H1 (cell line): ENCODE measurements around the gene SATB2. TPM values are rescaled to one million over a fixed set of nuclear protein-coding genes. Genes with fewer than 3 reads are reported as not detected.

ENCODE experiments used
- CTCF ChIA-PET: fragments of 300-600 bp; sonication (Branson Sonifier 250); formaldehyde crosslinking; loops from one replicate; lab custom pipeline; 2021; ENCODE audit not compliant: partially characterized antibody; lab: Charles Lee
- POLR2A ChIA-PET: fragments of 300-600 bp; sonication (Branson Sonifier 250); formaldehyde crosslinking; loops from one replicate; lab custom pipeline; 2021; ENCODE audit warnings: inconsistent platforms; ENCODE audit not compliant: partially characterized antibody; lab: Charles Lee
- DNase-seq, 2 experiments: peaks; one replicate each; pipeline versions ENCODE4 v3.0.0 to v3.0.0-alpha.2; 2010 to 2022; ENCODE audit warnings: low spot score in 2 of 2, low read depth in 1 of 2, mixed read lengths in 1 of 2
- FAIRE-seq: peaks from 2 replicates; lab custom pipeline; 2011; peaks lifted over from hg19 to GRCh38; lab: Jason Lieb, UNC
- H2AFZ ChIP-seq: 2 replicates; pipeline ENCODE4 v1.8.1; 2012; ENCODE audit warnings: low read length, inconsistent platforms
- H2AK5ac ChIP-seq: 2 replicates; pipeline ENCODE4 v1.6.1; 2013; ENCODE audit warnings: low read depth, low read length
- H2BK120ac ChIP-seq: replicated peaks from 2 replicates; pipeline ENCODE3; 2013; ENCODE audit warnings: low read depth, low read length, inconsistent platforms
- H2BK12ac ChIP-seq: 2 replicates; pipeline ENCODE4 v1.6.1; 2013; ENCODE audit warnings: low read depth, low read length
- H2BK15ac ChIP-seq: 2 replicates; pipeline ENCODE4 v1.6.1; 2013; ENCODE audit warnings: low read length
- H2BK20ac ChIP-seq: 2 replicates; pipeline ENCODE4 v1.6.1; 2013; ENCODE audit warnings: low read length
- H2BK5ac ChIP-seq: 2 replicates; pipeline ENCODE4 v1.6.1; 2013; ENCODE audit warnings: low read depth, low read length
- H3K14ac ChIP-seq: 2 replicates; pipeline ENCODE4 v1.6.1; 2013; ENCODE audit warnings: inconsistent platforms; ENCODE audit not compliant: insufficient read length
- H3K18ac ChIP-seq: 2 replicates; pipeline ENCODE4 v1.6.1; 2013; ENCODE audit warnings: low read length; ENCODE audit errors: extremely low read depth
- H3K23ac ChIP-seq: 2 replicates; pipeline ENCODE4 v1.6.1; 2013; ENCODE audit warnings: inconsistent platforms; ENCODE audit not compliant: insufficient read length
- H3K23me2 ChIP-seq: 2 replicates; pipeline ENCODE4 v1.6.1; 2013; ENCODE audit warnings: low read depth, low read length
- H3K27ac ChIP-seq: 2 replicates; pipeline ENCODE4 v1.6.1; 2011; ENCODE audit warnings: low read depth, low read length, inconsistent platforms
- H3K27me3 ChIP-seq, 4 experiments: replicated peaks in 1 of 4; 1 replicate in 1 of 4; 2 replicates in 3 of 4; pipeline versions ENCODE4 v1.6.1 to v1.8.1; 2011 to 2013; ENCODE audit warnings: low read length in 3 of 4, mild to moderate bottlenecking in 3 of 4, inconsistent platforms in 2 of 4, mixed read lengths in 2 of 4, moderate library complexity in 1 of 4; ENCODE audit not compliant: control insufficient read depth in 3 of 4, insufficient read depth in 3 of 4; ENCODE audit errors: extremely low read depth in 1 of 4
- H3K36me3 ChIP-seq, 4 experiments: 2 replicates each; pipeline versions ENCODE4 v1.6.1 to v1.8.1; 2011 to 2013; ENCODE audit warnings: mild to moderate bottlenecking in 4 of 4, low read length in 3 of 4, moderate library complexity in 2 of 4, control low read depth in 1 of 4, inconsistent platforms in 1 of 4; ENCODE audit not compliant: insufficient read depth in 4 of 4, control insufficient read depth in 2 of 4
- H3K4ac ChIP-seq: replicated peaks from 2 replicates; pipeline ENCODE3; 2013; ENCODE audit warnings: low read length, low read depth, mixed read lengths, inconsistent platforms; ENCODE audit not compliant: insufficient read length
- H3K4me1 ChIP-seq, 4 experiments: replicated peaks in 1 of 4; 1 replicate in 1 of 4; 2 replicates in 3 of 4; pipeline versions ENCODE4 v1.6.1 to v1.8.1; 2011 to 2013; ENCODE audit warnings: low read length in 3 of 4, inconsistent platforms in 2 of 4, mixed read lengths in 1 of 4; ENCODE audit not compliant: insufficient read depth in 4 of 4, control insufficient read depth in 3 of 4
- H3K4me2 ChIP-seq, 2 experiments: 2 replicates each; pipeline versions ENCODE4 v1.6.1 to v1.8.1; 2011 to 2013; ENCODE audit warnings: low read depth in 2 of 2, low read length in 2 of 2, control low read depth in 1 of 2, inconsistent platforms in 1 of 2, mild to moderate bottlenecking in 1 of 2; ENCODE audit not compliant: insufficient read depth in 1 of 2
- H3K4me3 ChIP-seq, 4 experiments: fragments of 200-600, 300-600 bp in 1 of 4; sonication (generic), shearing (Covaris generic), sonication (Bioruptor Twin) in 1 of 4; 2 replicates each; pipeline versions ENCODE4 v1.5.1 to v1.8.1; 2011 to 2016; ENCODE audit warnings: low read length in 4 of 4, low read depth in 3 of 4, control low read depth in 2 of 4, inconsistent platforms in 2 of 4, mild to moderate bottlenecking in 2 of 4, mixed read lengths in 1 of 4, moderate library complexity in 1 of 4; ENCODE audit not compliant: insufficient read depth in 2 of 4; ENCODE audit errors: extremely low read depth in 1 of 4
- H3K56ac ChIP-seq: replicated peaks from 2 replicates; pipeline ENCODE3; 2013; ENCODE audit warnings: low read depth, mild to moderate bottlenecking, mixed read lengths, low read length, inconsistent platforms; ENCODE audit not compliant: insufficient read length
- H3K79me1 ChIP-seq: 2 replicates; pipeline ENCODE4 v1.6.1; 2013; ENCODE audit warnings: low read depth, low read length, control low read depth
- H3K79me2 ChIP-seq, 2 experiments: 2 replicates each; pipeline versions ENCODE4 v1.6.1 to v1.8.1; 2012 to 2013; ENCODE audit warnings: low read length in 2 of 2, mild to moderate bottlenecking in 2 of 2, inconsistent platforms in 1 of 2; ENCODE audit not compliant: insufficient read depth in 2 of 2, control insufficient read depth in 1 of 2
- H3K9ac ChIP-seq, 4 experiments: replicated peaks in 1 of 4; 1 replicate in 1 of 4; 2 replicates in 3 of 4; pipeline versions ENCODE4 v1.6.1 to v1.8.1; 2011 to 2013; ENCODE audit warnings: low read depth in 3 of 4, low read length in 3 of 4, control low read depth in 2 of 4, mild to moderate bottlenecking in 2 of 4, moderate library complexity in 2 of 4, inconsistent platforms in 1 of 4; ENCODE audit errors: extremely low read depth in 1 of 4
- H3K9me3 ChIP-seq, 2 experiments: 2 replicates each; pipeline versions ENCODE4 v1.6.1 to v1.8.1; 2012 to 2013; ENCODE audit warnings: mild to moderate bottlenecking in 2 of 2, moderate library complexity in 2 of 2, control low read depth in 1 of 2, inconsistent platforms in 1 of 2, low read depth in 1 of 2, low read length in 1 of 2, mixed read lengths in 1 of 2; ENCODE audit not compliant: insufficient read depth in 2 of 2
- H4K20me1 ChIP-seq, 2 experiments: replicated peaks in 1 of 2; 2 replicates each; pipeline versions ENCODE3 to v1.8.1; 2011 to 2013; ENCODE audit warnings: inconsistent platforms in 2 of 2, low read length in 2 of 2, mild to moderate bottlenecking in 1 of 2; ENCODE audit not compliant: insufficient read depth in 2 of 2, control insufficient read depth in 1 of 2
- H4K5ac ChIP-seq: 2 replicates; pipeline ENCODE4 v1.6.1; 2013; ENCODE audit warnings: low read length, low read depth, mixed read lengths, inconsistent platforms; ENCODE audit not compliant: insufficient read length
- H4K8ac ChIP-seq: 2 replicates; pipeline ENCODE4 v1.8.0; 2013; ENCODE audit warnings: mild to moderate bottlenecking, moderate library complexity, low read length, inconsistent platforms; ENCODE audit not compliant: insufficient read depth; ENCODE audit errors: extremely low read depth
- H4K91ac ChIP-seq: replicated peaks from 2 replicates; pipeline ENCODE3; 2013; ENCODE audit warnings: low read length, mixed read lengths, inconsistent platforms; ENCODE audit not compliant: insufficient read length
- CBX5 ChIP-seq: fragments of 300-800, 300-1000 bp; sonication (generic); IDR thresholded peaks from 2 replicates; pipeline ENCODE4 v1.7.1; 2016; ENCODE audit warnings: antibody characterized with exemption, low read length, low read depth
- CHD2 ChIP-seq: IDR thresholded peaks from 2 replicates; pipeline ENCODE4 v1.6.1; 2012; ENCODE audit warnings: low read length, improper control_type of control experiment
- FOSL1 ChIP-seq: IDR thresholded peaks from 2 replicates; pipeline ENCODE4 v1.6.1; 2011; ENCODE audit warnings: mild to moderate bottlenecking, low read depth, low read length, moderate library complexity; ENCODE audit not compliant: insufficient read depth
- HDAC6 ChIP-seq: IDR thresholded peaks from one replicate; pipeline ENCODE4 v1.7.1; 2012; ENCODE audit warnings: low read depth, mild to moderate bottlenecking, inconsistent platforms, low read length, moderate library complexity
- NANOG ChIP-seq: IDR thresholded peaks from 2 replicates; pipeline ENCODE4 v1.6.1; 2011; ENCODE audit warnings: low read length, low read depth, mild to moderate bottlenecking, inconsistent platforms; ENCODE audit not compliant: insufficient read depth, poor library complexity, severe bottlenecking
- POLR2AphosphoS5 ChIP-seq: IDR thresholded peaks from 2 replicates; pipeline ENCODE4 v1.6.1; 2011; ENCODE audit warnings: low read depth, low read length
- RBBP5 ChIP-seq: IDR thresholded peaks from 2 replicates; pipeline ENCODE4 v1.7.1; 2012; ENCODE audit warnings: low read depth, mild to moderate bottlenecking, inconsistent platforms, low read length, moderate library complexity, borderline replicate concordance
- SIRT6 ChIP-seq: IDR thresholded peaks from one replicate; pipeline ENCODE4 v1.7.1; 2012; ENCODE audit warnings: low read length, inconsistent platforms
- SP1 ChIP-seq: IDR thresholded peaks from 2 replicates; pipeline ENCODE4 v1.6.1; 2011; ENCODE audit warnings: low read depth, low read length
- SUZ12 ChIP-seq: fragments of 200-600 bp; sonication (generic); IDR thresholded peaks from 2 replicates; pipeline ENCODE4 v1.6.1; 2012; ENCODE audit warnings: mild to moderate bottlenecking, inconsistent platforms, low read length, moderate library complexity, mixed read lengths
- TEAD4 ChIP-seq: IDR thresholded peaks from 2 replicates; pipeline ENCODE4 v1.6.1; 2012; ENCODE audit warnings: low read depth, low read length, inconsistent platforms, mixed read lengths
- YY1 ChIP-seq: IDR thresholded peaks from 2 replicates; pipeline ENCODE4 v1.6.1; 2011; ENCODE audit warnings: low read depth, mild to moderate bottlenecking, low read length
- WGBS, 2 experiments: shearing (Covaris generic) in 1 of 2; methylation state at CpG; one replicate each; pipeline versions ENCODE4 v1.1.6 to v1.1.7; 2013 to 2015; ENCODE audit warnings: low lambda C conversion rate in 2 of 2, mixed read lengths in 2 of 2, inconsistent platforms in 1 of 2, low coverage in 1 of 2, missing lambda C conversion rate in 1 of 2; ENCODE audit not compliant: insufficient replicate concordance in 2 of 2, insufficient coverage in 1 of 2, insufficient read length in 1 of 2; ENCODE audit errors: extremely low coverage in 1 of 2, missing lambda C conversion rate in 1 of 2; 5-methylcytosine and 5-hydroxymethylcytosine counted together
- polyA plus RNA-seq, 7 experiments: library from polyadenylated mRNA; depleted of rRNA in 3 of 7; stranded (reverse) in 5 of 7; unstranded in 2 of 7; fragments of >200 nt in 5 of 7; fragments of 200-250 nt in 2 of 7; gene quantifications; 1 replicate in 5 of 7; 2 replicates in 1 of 7; 4 replicates in 1 of 7; pipeline versions ENCODE4 v1.2.1 to v1.2.3, GENCODE V29; 2011 to 2013; ENCODE audit warnings: missing spikeins in 2 of 7, mixed read lengths in 2 of 7
- total RNA-seq: library from RNA; stranded (reverse); fragmentation: NEBNext Ultra II Directional; extraction: Animal tissue kit (Norgen Biotek cat#: 25700); gene quantifications from 2 replicates; pipeline ENCODE4 v1.2.1, GENCODE V29; 2021

The SATB2 gene
- total and polyA plus RNA-seq, 2 of the 8 experiments (the other 6 are each of a cell fraction or from before 2014, with no cell fraction given), result 1.3 to 5.7 TPM

- WGBS, 2 experiments, result 3% methylated on average over 42 of the region's 64 CpGs; no CpG with 5 or more reads in 1 of the 2 experiments
- H3K56ac ChIP-seq, result peak overlapping the region; percentile 24
- peaks cover 33% of the 10 kb centered on the region; the same call in 1 of the 2 replicates for H3K23me2 ChIP-seq
- H3K27ac ChIP-seq, result no peak overlapping the region
- FAIRE-seq (no peak), DNase-seq (peak in 1 of 2 experiments; percentile 66)
- H2BK12ac ChIP-seq, result no peak overlapping the region
- H2BK15ac ChIP-seq, result no peak overlapping the region
- H3K4me1 ChIP-seq, result peaks cover 0 to 38% (median 15%) of the 10 kb centered on the region in 4 experiments; a peak in 6 of 7 replicates
- ChIA-PET POLR2A (interaction anchor here (1.2 kb wide), 1 partner anchor 8 kb away, joined by 5 read pairs; no protein-coding TSS in a partner anchor), CTCF (interaction anchor here (0.6 to 12.1 kb wide), 13 partner anchors 8 to 1150 kb away, joined by 3 to 298 read pairs (median 3); no protein-coding TSS in a partner anchor)
- H3K9me3 ChIP-seq, result no peaks in the 10 kb centered on the region
- H3K4me3 ChIP-seq, result peak overlapping the region; percentile 32 to 65 (median 50); a peak in 7 of 8 replicates
- no peak overlapping the region for H3K23ac ChIP-seq
- H3K79me2 ChIP-seq, result no peaks in the 10 kb centered on the region
- H4K91ac ChIP-seq, result no peak overlapping the region
- peaks cover 56 to 91% (median 76%) of the 10 kb centered on the region in 4 experiments for H3K27me3 ChIP-seq
- H3K18ac ChIP-seq, result no peak overlapping the region
- H2BK20ac ChIP-seq, result no peak overlapping the region
- H3K4ac ChIP-seq, result no peak overlapping the region
- H4K8ac ChIP-seq, result peak overlapping the region; percentile 69; the same call in 1 of the 2 replicates
- no peak overlapping the region for H3K9ac ChIP-seq
- H3K4me2 ChIP-seq, result peak overlapping the region; percentile 63 to 85
- H2AFZ ChIP-seq, result no peak overlapping the region
- H3K36me3 ChIP-seq, result peaks cover 0 to 5% (median 0%) of the 10 kb centered on the region in 4 experiments; a peak in 1 of 8 replicates
- H4K20me1 ChIP-seq, result peaks cover 4 to 5% of the 10 kb centered on the region in 2 experiments
- no peak overlapping the region for H4K5ac ChIP-seq
- no peak overlapping the region for H2BK5ac ChIP-seq
- H2AK5ac ChIP-seq, result no peak overlapping the region
- H3K14ac ChIP-seq, result no peak overlapping the region
- H2BK120ac ChIP-seq, result no peak overlapping the region
- no peaks in the 10 kb centered on the region for H3K79me1 ChIP-seq
- no peak for TF ChIP-seq SIRT6
- TF ChIP-seq POLR2AphosphoS5, result no peak
- no peak for TF ChIP-seq TEAD4
- no peak for TF ChIP-seq SP1
- no peak for TF ChIP-seq RBBP5
- no peak for TF ChIP-seq CBX5
- TF ChIP-seq CHD2, result no peak
- no peak for TF ChIP-seq SUZ12
- TF ChIP-seq HDAC6, result no peak
- no peak for TF ChIP-seq NANOG
- TF ChIP-seq FOSL1, result no peak
- no peak for TF ChIP-seq YY1
Observed at GRCh38 chr2:199463708-199464605, 6.2 kb upstream of the SATB2 start.
